Fibroblast of mammary gland (primary cell): ENCODE measurements around the gene RARA.

ENCODE experiments used
- DNase-seq: peaks from one replicate; pipeline ENCODE4 v3.0.0-alpha.2; 2010; ENCODE audit warnings: low read depth
- H3K4me3 ChIP-seq: 2 replicates; pipeline ENCODE4 v1.5.1; 2011; ENCODE audit warnings: low read depth, mild to moderate bottlenecking, low read length, moderate library complexity; ENCODE audit not compliant: control insufficient read depth
- CTCF ChIP-seq: conservative IDR thresholded peaks from 2 replicates; pipeline ENCODE4 v1.5.1; 2011; ENCODE audit warnings: low read depth, low read length, inconsistent platforms; ENCODE audit not compliant: control insufficient read depth, insufficient read depth

The RARA gene

GRCh38 chr17:40309031-40309948, at the start of gene RARA:
Gene RARA, plus strand, starts transcription at chr17:40309180. Its CDS starts 22,039 bp downstream, at chr17:40331219.
- no peak for TF ChIP-seq CTCF
- no peak for DNase-seq
- H3K4me3 ChIP-seq = peak within 1 kb of the TSS; percentile 32

GRCh38 chr17:40259505-40259904, 49.5 kb upstream of the RARA start:
- no peak for TF ChIP-seq CTCF
- DNase-seq = no peak
- no peak overlapping the region for H3K4me3 ChIP-seq

GRCh38 chr17:40260528-40260927, 48.5 kb upstream of the RARA start:
- H3K4me3 ChIP-seq = no peak overlapping the region
- peak; percentile 30 for DNase-seq
- no peak for TF ChIP-seq CTCF

GRCh38 chr17:40264458-40265185, 44.4 kb upstream of the RARA start:
- no peak overlapping the region for H3K4me3 ChIP-seq
- TF ChIP-seq CTCF = no peak

GRCh38 chr17:40265337-40265736, 43.6 kb upstream of the RARA start:
- no peak overlapping the region for H3K4me3 ChIP-seq
- DNase-seq = no peak
- TF ChIP-seq CTCF = no peak

More at GRCh38 chr17:40264458-40265185, 44.4 kb upstream of the RARA start:
- no peak for DNase-seq

GRCh38 chr17:40266882-40267281, 42.1 kb upstream of the RARA start:
- no peak overlapping the region for H3K4me3 ChIP-seq
- no peak for DNase-seq
- TF ChIP-seq CTCF = no peak
